ENCODE results near the gene CYS1. TPM values are rescaled to one million over a fixed set of nuclear protein-coding genes. Genes with fewer than 3 reads are reported as not detected.
"Not testable (repeated sequence)": the region's sequence is repeated elsewhere in the genome, so short reads cannot be mapped to it uniquely, and the experiment has no call there.

CYS1 gene
- total RNA-seq, 1 donor from 2014 or later: not detected

DNA sequence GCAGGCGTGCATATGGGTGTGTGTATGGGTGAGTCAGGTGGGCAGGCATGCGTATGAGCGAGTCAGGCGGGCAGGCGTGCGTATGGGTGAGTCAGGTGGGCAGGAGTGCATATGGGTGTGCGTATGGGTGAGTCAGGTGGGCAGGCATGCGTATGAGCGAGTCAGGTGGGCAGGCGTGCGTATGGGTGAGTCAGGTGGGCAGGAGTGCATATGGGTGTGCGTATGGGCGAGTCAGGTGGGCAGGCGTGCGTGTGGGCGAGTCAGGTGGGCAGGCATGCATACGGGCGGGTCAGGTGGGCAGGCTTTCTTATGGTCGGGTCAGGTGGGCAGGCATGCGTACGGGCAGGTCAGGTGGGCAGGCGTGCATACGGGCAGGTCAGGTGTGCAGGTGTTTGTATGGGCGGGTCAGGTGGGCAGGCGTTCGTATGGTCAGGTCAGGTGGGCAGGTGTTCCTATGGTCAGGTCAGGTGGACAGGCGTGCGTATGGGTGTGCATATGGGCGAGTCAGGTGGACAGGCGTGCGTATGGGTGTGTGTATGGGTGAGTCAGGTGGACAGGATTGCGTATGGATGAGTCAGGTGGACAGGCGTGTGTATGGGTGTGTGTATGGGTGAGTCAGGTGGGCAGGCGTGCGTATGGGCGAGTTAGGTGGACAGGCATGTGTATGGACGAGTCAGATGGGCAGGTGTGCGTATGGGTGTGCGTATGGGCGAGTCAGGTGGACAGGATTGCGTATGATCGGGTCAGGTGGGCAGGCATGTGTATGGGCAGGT is 65.6 kb downstream of the CYS1 start:
- no peak for DNase-seq (ENCODE audit: low read depth in 2 of 2)

DNA sequence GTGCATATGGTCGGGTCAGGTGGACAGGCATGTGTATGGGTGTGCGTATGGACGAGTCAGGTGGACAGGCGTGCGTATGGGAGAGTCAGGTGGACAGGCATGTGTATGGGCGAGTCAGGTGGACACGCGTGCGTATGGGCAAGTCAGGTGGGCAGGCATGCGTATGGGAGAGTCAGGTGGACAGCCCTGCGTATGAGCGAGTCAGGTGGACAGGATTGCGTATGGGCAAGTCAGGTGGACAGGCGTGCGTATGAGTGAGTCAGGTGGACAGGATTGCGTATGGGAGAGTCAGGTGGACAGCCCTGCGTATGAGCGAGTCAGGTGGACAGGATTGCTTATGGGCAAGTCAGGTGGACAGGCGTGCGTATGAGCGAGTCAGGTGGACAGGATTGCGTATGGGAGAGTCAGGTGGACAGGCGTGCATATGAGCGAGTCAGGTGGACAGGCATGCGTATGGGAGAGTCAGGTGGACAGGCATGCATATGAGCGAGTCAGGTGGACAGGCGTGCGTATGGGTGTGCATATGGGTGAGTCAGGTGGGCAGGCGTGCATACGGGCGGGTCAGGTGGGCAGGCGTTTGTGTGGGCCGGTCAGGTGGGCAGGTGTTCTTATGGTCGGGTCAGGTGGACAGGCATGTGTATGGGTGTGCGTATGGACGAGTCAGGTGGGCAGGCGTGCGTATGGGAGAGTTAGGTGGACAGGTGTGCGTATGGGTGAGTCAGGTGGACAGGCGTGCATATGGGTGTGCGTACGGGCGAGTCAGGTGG is 66.4 kb downstream of the CYS1 start:
- DNase-seq (ENCODE audit: low read depth in 2 of 2): not testable (repeated sequence)

DNA sequence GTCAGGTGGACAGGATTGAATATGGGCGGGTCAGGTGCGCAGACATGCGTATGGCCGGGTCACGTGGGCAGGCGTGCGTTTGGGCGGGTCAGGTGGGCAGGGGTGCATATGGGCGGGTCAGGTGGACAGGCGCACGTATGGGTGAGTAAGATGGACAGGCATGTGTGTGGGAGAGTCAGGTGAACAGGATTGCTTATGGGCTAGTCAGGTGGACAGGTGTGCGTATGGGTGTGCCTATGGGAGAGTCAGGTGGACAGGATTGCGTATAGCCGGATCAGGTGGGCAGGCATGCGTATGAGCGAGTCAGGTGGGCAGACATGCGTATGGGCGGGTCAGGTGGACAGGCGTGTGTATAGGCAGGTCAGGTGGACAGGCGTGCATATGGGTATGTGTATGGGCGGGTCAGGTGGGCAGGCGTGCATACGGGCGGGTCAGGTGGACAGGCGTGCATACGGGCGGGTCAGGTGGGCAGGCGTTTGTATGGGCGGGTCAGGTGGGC is 67.2 kb downstream of the CYS1 start:
- DNase-seq (ENCODE audit: low read depth in 2 of 2): no peak

DNA sequence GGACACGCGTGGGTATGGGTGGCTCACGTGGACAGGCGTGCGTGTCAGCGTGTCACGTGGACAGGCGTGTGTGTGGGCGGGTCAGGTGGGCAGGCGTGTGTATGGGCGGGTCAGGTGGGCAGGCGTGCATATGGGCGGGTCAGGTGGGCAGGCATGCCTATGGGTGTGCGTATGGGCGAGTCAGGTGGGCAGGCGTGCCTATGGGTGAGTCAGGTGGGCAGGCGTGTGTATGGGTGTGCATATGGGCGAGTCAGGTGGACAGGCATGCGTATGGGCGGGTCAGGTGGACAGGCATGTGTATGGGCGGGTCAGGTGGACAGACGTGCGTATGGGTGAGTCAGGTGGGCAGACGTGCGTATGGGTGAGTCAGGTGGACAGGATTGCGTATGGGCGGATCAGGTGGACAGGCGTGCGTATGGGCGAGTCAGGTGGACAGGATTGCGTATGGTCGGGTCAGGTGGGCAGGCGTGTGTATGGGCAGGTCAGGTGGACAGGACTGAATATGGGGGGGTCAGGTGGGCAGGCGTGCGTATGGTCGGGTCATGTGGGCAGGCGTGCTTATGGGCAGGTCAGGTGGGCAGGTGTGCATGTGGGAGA is 67.7 kb downstream of the CYS1 start:
- DNase-seq (ENCODE audit: low read depth in 2 of 2): not testable (repeated sequence)

DNA sequence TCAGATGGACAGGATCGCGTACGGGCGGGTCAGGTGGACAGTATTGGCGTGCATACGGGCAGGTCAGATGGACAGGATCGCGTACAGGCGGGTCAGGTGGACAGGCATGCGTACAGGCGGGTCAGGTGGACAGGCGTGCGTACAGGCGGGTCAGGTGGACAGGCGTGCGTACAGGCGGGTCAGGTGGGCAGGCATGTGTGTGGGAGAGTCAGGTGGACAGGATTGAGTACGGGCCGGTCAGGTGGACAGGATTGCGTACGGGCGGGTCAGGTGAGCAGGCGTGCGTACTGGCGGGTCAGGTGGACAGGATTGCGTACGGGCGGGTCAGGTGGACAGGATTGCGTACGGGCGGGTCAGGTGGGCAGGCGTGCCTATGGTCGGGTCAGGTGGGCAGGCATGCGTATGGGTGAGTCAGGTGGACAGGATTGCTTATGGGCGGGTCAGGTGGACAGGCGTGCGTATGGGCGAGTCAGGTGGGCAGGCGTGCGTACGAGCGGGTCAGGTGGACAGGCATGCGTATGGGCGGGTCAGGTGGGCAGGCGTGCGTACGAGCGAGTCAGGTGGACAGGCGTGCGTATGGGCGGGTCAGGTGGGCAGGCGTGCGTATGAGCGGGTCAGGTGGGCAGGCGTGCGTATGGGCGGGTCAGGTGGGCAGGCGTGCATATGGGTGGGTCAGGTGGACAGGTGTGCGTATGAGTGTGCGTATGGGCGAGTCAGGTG is 68.4 kb downstream of the CYS1 start:
- DNase-seq (ENCODE audit: low read depth in 2 of 2): not testable (repeated sequence)

DNA sequence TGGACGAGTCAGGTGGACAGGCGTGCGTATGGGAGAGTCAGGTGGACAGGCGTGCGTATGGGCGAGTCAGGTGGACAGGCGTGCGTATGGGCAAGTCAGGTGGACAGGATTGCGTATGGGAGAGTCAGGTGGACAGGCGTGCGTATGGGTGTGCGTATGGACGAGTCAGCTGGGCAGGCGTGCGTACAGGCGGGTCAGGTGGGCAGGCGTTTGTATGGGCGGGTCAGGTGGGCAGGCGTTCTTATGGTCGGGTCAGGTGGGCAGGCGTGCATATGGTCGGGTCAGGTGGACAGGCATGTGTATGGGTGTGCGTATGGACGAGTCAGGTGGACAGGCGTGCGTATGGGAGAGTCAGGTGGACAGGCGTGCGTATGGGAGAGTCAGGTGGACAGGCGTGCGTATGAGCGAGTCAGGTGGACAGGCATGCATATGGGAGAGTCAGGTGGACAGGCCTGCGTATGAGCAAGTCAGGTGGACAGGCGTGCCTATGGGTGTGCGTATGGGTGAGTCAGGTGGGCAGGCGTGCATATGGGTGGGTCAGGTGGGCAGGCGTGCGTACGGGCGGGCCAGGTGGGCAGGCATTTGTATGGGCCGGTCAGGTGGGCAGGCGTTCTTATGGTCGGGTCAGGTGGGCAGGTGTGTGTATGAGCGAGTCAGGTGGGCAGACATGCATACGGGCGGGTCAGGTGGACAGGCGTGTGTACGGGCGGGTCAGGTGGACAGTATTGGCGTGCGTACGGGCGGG is 69.2 kb downstream of the CYS1 start:
- DNase-seq (ENCODE audit: low read depth in 2 of 2): not testable (repeated sequence)

DNA sequence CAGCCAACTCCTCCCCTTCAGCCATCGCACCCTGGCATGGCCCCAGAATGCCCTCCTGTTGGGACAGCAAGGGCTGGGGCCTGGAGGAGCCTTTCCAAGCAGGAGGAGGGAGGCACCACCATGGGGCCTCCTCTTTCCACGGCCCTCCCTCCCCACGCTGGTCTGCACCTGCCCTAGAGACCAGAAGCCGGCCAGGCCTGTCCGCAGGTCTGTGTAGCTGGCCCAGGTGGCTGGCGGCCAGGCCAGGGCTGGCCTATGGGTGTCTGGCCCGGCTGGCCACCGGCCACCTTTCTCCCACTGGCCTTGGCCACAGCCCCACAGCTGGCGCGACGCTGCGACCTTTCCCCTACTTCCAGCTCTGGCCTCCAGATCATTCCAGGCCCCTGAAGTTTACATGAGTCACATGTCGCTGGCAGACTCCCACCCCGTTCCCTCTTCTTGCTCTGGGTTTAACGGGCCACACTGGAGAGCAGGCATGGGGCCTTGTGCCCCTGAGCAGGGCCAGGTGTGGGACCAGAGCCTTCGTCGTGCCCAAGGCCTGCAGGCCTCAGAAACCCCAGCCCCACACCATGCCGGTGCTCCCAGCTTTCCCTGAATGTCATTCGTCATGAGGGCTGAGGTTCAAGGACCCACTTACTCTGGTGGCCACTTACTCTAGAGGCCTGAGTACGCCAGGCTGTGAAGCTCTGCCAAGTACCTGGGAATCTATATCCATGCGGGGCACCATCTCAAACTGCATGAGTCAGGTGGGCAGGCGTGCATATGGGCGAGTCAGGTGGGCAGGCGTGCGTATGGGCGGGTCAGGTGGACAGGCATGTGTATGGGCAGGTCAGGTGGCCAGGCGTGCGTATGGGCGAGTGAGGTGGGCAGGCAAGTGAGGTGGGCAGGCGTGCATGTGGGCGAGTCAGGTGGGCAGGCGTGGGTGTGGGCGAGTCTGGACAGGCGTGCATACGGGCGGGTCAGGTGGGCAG is 70.1 kb downstream of the CYS1 start:
- DNase-seq (ENCODE audit: low read depth in 2 of 2): peak in 1 of 2 donors; percentile 65

DNA sequence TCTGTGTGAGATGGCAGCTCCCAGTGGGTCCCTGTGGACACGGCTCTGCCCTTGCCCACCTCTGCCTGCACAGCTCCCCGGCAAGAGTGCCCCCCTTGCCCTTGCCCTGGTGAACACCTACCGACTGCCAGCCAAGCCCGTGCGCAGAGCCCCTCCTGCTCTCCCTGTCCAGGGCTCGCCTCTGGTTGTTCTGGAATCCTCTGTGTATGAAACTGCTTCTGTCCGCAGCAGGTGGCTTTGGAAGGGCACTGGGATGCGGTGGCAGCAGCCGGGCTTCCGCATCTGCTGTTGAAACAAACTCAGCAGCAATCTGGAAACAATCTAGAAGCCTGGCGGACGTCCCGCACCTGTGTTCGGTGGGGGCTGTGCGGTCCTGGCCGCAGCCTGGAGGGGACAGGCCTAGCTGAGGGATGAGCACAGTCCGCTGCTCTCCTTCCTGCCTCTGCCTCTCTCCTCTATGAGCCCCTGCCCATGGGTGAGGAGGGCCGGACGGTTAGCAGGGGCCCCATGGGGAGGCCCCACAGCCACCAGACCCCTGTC is 70.9 kb downstream of the CYS1 start:
- no peak for DNase-seq (ENCODE audit: low read depth in 2 of 2)

DNA sequence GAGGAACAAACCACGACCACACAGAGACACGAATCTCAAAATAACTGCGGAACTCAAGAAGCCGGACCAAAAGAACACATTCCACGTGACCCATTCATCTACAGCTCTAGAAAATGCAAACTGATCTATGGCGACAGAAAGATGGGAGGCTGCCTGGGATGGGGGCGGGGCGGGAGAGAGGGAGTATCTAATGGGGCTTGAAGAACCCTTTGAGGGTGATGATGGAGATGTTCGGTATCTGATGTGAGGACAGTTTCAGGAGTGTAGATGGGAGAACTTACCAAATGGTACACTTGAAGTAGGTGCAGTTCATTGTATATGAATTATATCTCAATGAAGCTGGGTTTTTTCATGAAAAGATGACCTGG is 71.4 kb downstream of the CYS1 start:
- no peak for DNase-seq (ENCODE audit: low read depth in 2 of 2)

DNA sequence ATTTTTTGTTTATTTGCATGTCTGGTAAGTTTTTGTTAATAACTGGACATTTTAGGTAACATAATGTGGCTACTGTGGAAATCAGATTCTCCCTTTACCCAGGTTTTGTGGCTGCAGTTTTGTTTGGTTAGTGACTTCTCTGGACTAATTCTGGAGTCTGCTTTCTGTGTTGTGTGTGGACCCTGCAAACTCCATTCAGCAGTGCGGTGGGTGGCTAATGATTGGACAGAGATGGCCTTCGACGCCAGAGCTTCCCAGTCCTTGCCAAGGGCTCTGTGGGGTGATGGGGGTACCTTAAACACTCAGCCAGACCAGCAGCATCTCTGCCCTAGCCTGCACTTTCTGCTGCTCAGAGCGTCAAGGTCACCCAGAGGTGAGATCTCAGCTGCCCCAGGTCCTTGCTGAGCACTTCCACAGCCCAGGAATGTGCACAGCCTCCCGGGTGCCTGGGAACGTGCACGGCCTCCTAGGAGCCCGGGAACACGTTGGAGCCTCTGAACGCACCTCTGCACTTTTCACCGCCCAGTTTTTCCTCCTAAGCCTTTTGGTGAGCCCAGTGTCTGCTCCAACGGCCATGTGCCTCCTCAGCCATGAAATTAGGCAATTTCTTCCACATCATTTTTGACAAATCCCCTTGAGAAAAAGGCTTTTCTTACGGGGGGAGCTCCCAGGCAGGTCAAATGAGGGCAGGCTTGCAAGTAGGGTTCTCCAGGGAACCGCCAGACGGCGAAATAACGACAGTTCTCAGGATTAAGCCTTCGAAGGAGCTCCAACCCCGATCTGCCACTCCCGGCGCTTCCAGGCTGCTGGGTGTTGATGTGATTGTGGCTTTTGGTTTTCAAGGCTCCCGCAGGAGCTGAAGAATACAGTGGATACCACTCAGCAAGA is 72.0 kb downstream of the CYS1 start:
- no peak for DNase-seq (ENCODE audit: low read depth in 2 of 2)

DNA sequence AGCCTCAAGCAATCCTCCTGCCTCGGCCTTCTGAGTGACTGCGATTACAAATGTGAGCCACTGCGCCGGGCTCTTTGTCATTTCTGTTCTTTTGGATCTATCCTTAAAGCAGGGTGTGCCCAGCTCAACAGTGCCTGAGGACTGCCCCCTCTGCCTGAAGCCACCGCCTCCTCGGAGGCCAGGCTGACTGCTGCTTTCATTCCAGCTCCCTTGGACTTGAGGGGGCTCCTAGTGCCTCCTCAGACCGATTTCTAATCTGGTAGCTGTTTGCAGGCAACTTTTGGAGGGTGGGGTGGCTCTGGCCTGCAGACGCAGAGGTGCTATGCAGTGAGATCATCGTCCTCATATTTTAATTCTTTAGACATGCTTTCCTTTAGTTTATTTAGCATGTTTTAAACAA is 72.8 kb downstream of the CYS1 start:
- no peak for DNase-seq (ENCODE audit: low read depth in 2 of 2)

Other genes starting within 250 kb of the CYS1 start
- gene TAF1B, start 236.9 kb downstream of the CYS1 start, total RNA-seq: 19.0 and 19.2 TPM in 2 replicates
- 0.22 and 0.40 TPM in 2 replicates for gene GRHL1, start 128.7 kb downstream of the CYS1 start, total RNA-seq
- gene KLF11, start 36.9 kb downstream of the CYS1 start, total RNA-seq: 3.9 and 7.3 TPM in 2 replicates
- 5.6 and 16.1 TPM in 2 replicates for gene RRM2, start 42.3 kb upstream of the CYS1 start, total RNA-seq
- 33.7 and 33.8 TPM in 2 replicates for gene HPCAL1, start 222.5 kb upstream of the CYS1 start, total RNA-seq